OCI-LY1 (cell line): ENCODE measurements around the gene ACR.

Source experiments
- H2AFZ ChIP-seq: fragments of 200-600 bp; sonication (generic), shearing (Covaris generic); 2 replicates; pipeline ENCODE4 v1.6.0; 2014; ENCODE audit warnings: antibody characterized with exemption, mild to moderate bottlenecking, low read length
- H3F3A ChIP-seq: fragments of 200-600 bp; sonication (generic), shearing (Covaris generic); 2 replicates; pipeline ENCODE4 v1.6.0; 2014; ENCODE audit warnings: mild to moderate bottlenecking, antibody characterized with exemption, low read length, moderate library complexity; ENCODE audit not compliant: insufficient read depth
- H3K27ac ChIP-seq: fragments of 200-600 bp; sonication (generic); 2 replicates; pipeline ENCODE4 v1.5.1; 2014; ENCODE audit warnings: low read length, mixed run types, mild to moderate bottlenecking, low read depth; ENCODE audit not compliant: poor library complexity, severe bottlenecking
- H3K27me3 ChIP-seq: fragments of 200-600 bp; sonication (generic); 2 replicates; pipeline ENCODE4 v1.6.0; 2014; ENCODE audit warnings: antibody characterized with exemption, mild to moderate bottlenecking, low read length, moderate library complexity; ENCODE audit not compliant: insufficient read depth
- H3K36me3 ChIP-seq: fragments of 200-600 bp; sonication (generic); 2 replicates; pipeline ENCODE4 v1.6.1; 2014; ENCODE audit warnings: mild to moderate bottlenecking, antibody characterized with exemption, low read length, moderate library complexity, mixed read lengths; ENCODE audit not compliant: insufficient read depth
- H3K4me1 ChIP-seq: fragments of 200-600 bp; sonication (generic); 2 replicates; pipeline ENCODE4 v1.5.1; 2014; ENCODE audit warnings: mild to moderate bottlenecking, low read length, moderate library complexity; ENCODE audit not compliant: insufficient read depth, severe bottlenecking
- H3K4me2 ChIP-seq: fragments of 200-600 bp; sonication (generic), shearing (Covaris generic); 2 replicates; pipeline ENCODE4 v1.6.1; 2014; ENCODE audit warnings: low read length
- H3K4me3 ChIP-seq: fragments of 200-600 bp; sonication (generic); 2 replicates; pipeline ENCODE4 v1.5.1; 2014; ENCODE audit warnings: low read length, low read depth, mild to moderate bottlenecking, mixed read lengths; ENCODE audit not compliant: poor library complexity, severe bottlenecking
- H3K79me2 ChIP-seq: fragments of 200-600 bp; shearing (Covaris generic); 2 replicates; pipeline ENCODE4 v1.6.1; 2016; ENCODE audit warnings: mixed run types, low read length, mixed read lengths; ENCODE audit not compliant: insufficient read depth
- H3K9ac ChIP-seq: fragments of 200-600 bp; sonication (generic), shearing (Covaris generic); 2 replicates; pipeline ENCODE4 v1.6.1; 2014; ENCODE audit warnings: mild to moderate bottlenecking, low read length, mixed read lengths
- H3K9me2 ChIP-seq: fragments of 200-600 bp; sonication (generic), shearing (Covaris generic); 2 replicates; pipeline ENCODE4 v1.6.1; 2014; ENCODE audit warnings: low read depth, mild to moderate bottlenecking, low read length, mixed read lengths
- H3K9me3 ChIP-seq: fragments of 200-600 bp; shearing (Covaris generic); 2 replicates; pipeline ENCODE4 v1.6.1; 2014; ENCODE audit warnings: low read length, mixed read lengths
- H4K20me1 ChIP-seq: fragments of 200-600 bp; sonication (generic), shearing (Covaris generic); 2 replicates; pipeline ENCODE4 v1.6.0; 2016; ENCODE audit warnings: mild to moderate bottlenecking, low read length; ENCODE audit not compliant: insufficient read depth
- EZH2 ChIP-seq: fragments of 200-600 bp; sonication (generic), shearing (Covaris generic); IDR thresholded peaks from 2 replicates; pipeline ENCODE4 v1.8.0; 2017; ENCODE audit warnings: borderline replicate concordance, mixed run types, mild to moderate bottlenecking, antibody characterized with exemption, low read length, moderate library complexity, mixed read lengths
- TF ChIP-seq, protein P1 (sequence below): fragments of 200-600 bp; sonication (generic), shearing (Covaris generic); IDR thresholded peaks from 2 replicates; pipeline ENCODE4 v1.5.1; 2017; ENCODE audit warnings: mild to moderate bottlenecking, antibody characterized with exemption, low read length, moderate library complexity, mixed read lengths

Gene ACR

DNA sequence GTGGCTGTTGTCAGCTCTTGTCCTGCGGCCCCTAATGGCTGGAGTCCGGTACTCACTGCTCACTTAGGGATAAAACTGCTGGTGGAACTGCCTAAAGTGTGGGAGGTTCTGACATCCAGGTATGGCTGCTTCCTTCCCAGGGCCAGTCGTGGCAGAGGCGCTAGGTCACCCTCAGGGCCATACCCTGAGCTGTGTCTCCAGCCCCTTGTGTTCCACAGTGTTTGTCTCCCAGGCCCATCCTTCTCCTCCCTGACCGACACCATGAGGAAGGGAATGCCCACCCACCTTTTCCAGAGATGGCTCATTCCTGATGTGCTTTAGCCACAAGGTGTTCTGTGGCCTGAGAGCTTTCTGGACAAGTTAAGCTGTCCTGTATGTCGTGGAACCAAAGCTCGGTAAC, 12.4 kb upstream of the ACR start:
- Histone ChIP-seq H3K4me2 (no peak overlapping the region), H3K9me3 (no peaks in the 10 kb centered on the region), H3K4me3 (no peak overlapping the region), H3K79me2 (no peaks in the 10 kb centered on the region), H3F3A (no peaks in the 10 kb centered on the region), H2AFZ (no peak overlapping the region), H3K36me3 (no peaks in the 10 kb centered on the region), H3K4me1 (no peaks in the 10 kb centered on the region), H3K9ac (no peak overlapping the region), H4K20me1 (no peaks in the 10 kb centered on the region), H3K27ac (no peak overlapping the region), H3K27me3 (0 out of 2 replicates have a peak, but pooled peaks cover 5% of the 10 kb centered on the region), H3K9me2 (no peaks in the 10 kb centered on the region)
- no peak for TF ChIP-seq EZH2
- TF ChIP-seq, protein P1, sequence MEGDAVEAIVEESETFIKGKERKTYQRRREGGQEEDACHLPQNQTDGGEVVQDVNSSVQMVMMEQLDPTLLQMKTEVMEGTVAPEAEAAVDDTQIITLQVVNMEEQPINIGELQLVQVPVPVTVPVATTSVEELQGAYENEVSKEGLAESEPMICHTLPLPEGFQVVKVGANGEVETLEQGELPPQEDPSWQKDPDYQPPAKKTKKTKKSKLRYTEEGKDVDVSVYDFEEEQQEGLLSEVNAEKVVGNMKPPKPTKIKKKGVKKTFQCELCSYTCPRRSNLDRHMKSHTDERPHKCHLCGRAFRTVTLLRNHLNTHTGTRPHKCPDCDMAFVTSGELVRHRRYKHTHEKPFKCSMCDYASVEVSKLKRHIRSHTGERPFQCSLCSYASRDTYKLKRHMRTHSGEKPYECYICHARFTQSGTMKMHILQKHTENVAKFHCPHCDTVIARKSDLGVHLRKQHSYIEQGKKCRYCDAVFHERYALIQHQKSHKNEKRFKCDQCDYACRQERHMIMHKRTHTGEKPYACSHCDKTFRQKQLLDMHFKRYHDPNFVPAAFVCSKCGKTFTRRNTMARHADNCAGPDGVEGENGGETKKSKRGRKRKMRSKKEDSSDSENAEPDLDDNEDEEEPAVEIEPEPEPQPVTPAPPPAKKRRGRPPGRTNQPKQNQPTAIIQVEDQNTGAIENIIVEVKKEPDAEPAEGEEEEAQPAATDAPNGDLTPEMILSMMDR: no peak

DNA sequence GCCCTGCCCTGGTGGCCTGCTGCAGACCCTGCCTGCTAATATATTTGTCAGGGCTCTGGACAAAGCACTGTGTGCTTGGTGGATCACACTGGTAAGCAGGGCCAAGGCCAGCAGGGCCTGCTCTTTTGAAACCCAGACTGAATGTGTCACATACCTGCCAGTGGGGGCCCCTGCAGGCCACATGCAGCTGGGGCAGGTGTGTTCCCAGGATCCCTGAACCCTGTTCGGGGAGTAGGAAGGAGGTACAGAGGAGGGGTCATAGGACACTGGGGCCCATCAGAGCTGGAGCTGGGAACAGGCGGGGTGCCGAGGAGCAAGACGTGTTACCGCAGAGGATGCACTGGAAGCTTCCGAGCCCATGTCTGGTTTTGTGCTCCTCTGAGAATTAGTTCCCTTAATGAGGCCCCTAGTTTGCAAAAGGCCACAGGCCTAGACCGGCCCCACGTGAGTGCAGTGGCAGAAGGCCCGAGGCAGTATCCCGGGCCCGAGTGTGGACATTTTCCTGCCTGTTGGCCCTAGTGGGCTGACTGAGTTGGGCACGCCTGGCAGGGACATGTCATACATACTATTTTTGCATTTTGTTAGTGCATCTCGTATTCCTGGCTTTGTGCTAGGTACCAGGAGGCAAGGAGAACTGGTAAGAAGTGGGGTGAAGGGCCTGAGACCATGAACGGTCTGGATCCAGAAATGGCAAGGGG, 11.2 kb upstream of the ACR start:
- Histone ChIP-seq H3K36me3 (no peaks in the 10 kb centered on the region), H3K9ac (no peak overlapping the region), H3K4me2 (no peak overlapping the region), H3K27ac (no peak overlapping the region), H3K27me3 (0 out of 2 replicates have a peak, but pooled peaks cover 5% of the 10 kb centered on the region), H3F3A (no peaks in the 10 kb centered on the region), H3K4me1 (peaks cover 4% of the 10 kb centered on the region), H4K20me1 (no peaks in the 10 kb centered on the region), H2AFZ (no peak overlapping the region), H3K9me2 (no peaks in the 10 kb centered on the region), H3K4me3 (no peak overlapping the region), H3K79me2 (no peaks in the 10 kb centered on the region), H3K9me3 (no peaks in the 10 kb centered on the region)
- no peak for TF ChIP-seq EZH2

DNA sequence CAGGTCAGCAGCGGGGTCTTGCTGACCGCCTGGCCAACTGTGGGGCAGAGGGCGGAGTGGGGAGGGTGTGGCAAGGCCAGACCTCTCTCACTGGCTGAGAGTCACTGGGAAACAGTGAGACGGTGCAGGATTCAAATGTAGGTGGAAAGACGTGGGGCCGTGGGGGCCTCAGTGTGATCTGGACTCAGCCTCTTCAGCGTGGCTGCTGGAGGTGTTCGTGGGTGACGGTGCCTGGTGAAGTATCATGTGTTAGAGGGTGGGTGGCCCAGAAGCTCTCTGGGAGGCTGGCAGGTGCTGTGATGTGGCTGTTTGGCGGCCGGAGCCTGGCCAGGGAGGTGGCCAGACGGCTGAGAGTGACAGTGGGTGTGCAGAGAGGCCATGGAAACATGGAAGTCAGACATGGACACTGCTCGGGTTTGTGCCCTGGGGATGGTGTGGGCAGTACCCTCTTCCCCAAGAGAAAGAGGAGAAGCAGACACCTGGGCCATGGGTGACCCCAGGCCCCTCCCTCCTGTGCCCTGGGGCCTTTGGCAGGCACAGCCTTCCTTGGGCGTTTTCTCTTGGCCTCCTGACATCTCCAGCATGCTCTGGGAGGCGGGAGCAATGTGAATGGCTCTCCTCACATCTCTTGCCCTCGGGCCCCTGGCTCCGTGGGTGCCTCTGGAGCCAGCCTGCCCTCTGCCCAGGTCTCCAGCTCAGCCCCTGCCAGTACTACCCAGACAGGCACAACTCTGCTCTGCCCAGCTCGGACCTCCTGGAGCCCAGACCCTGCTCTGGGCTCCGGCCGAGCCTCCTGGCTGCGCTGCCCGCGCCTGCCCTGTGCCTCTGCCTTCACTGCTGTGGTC, 10.1 kb upstream of the ACR start:
- H3K27me3 ChIP-seq: 0 out of 2 replicates have a peak, but pooled peaks cover 5% of the 10 kb centered on the region
- no peaks in the 10 kb centered on the region for H3K36me3 ChIP-seq
- no peaks in the 10 kb centered on the region for H4K20me1 ChIP-seq

More for the DNA sequence above, 10.1 kb upstream of the ACR start:
- no peak for TF ChIP-seq EZH2
- TF ChIP-seq, protein P1: no peak
- H3K4me2 ChIP-seq: no peak overlapping the region
- no peak overlapping the region for H3K4me3 ChIP-seq
- H3K9me3 ChIP-seq: no peaks in the 10 kb centered on the region
- H3K9me2 ChIP-seq: no peaks in the 10 kb centered on the region
- H2AFZ ChIP-seq: no peak overlapping the region
- no peaks in the 10 kb centered on the region for H3K79me2 ChIP-seq
- H3F3A ChIP-seq: no peaks in the 10 kb centered on the region
- H3K4me1 ChIP-seq: peaks cover 10% of the 10 kb centered on the region
- H3K27ac ChIP-seq: no peak overlapping the region
- H3K9ac ChIP-seq: no peak overlapping the region
